GM18867 (cell line): ENCODE data around the gene SC5D.

Experiments used
- ATAC-seq: cut with Tn5 transposase; IDR thresholded peaks from one replicate; pipeline ENCODE4 v1.9.1; 2021; ENCODE audit warnings: mild to moderate bottlenecking, moderate library complexity; ENCODE audit not compliant: unreplicated experiment

Gene SC5D

GRCh38 chr11:121328176-121328966 lies 35.8 kb downstream of the SC5D start:
- ATAC-seq = no peak

- ATAC-seq = no peak
Measured at GRCh38 chr11:121328967-121329679, 36.6 kb downstream of the SC5D start.

GRCh38 chr11:121329781-121330395 lies 37.3 kb downstream of the SC5D start:
- no peak for ATAC-seq

DNA sequence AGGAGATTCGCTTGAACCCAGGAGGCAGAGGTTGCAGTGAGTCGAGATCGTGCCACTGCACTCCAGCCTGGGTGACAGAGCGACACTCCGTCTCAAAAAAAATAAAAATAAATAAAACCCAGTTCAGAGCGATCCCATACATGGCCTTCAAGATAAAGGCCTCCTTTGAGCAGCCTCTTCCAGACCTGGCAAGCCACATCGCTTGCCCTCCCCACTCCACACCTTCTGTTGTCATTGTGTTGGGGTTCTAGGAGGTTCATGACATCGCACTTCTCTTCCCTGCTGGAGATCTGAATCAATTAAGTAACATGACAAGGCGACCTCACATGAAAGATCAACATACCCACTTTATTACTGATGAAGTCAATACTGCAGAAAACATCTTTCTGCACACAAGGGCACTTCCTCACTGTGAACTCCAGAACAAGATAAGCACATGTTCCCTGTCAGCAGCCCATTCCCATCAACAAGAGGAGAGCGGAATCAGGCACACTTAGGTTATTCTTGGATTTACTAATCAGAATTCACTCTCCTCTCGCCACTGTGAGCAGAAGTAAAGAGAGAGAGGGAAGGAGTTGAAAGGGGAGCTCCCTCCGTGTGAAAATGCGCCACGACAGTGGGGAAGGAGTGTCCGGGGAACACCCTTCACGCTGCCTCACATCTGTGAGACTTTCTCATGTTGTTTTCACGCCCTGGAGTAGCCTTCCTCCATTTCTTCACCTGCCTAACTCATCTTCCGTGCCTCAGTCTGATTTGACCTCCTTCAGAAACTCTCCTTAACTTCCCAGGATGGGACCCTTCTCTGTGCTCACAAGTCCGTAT lies 38.3 kb downstream of the SC5D start:
- no peak for ATAC-seq

DNA sequence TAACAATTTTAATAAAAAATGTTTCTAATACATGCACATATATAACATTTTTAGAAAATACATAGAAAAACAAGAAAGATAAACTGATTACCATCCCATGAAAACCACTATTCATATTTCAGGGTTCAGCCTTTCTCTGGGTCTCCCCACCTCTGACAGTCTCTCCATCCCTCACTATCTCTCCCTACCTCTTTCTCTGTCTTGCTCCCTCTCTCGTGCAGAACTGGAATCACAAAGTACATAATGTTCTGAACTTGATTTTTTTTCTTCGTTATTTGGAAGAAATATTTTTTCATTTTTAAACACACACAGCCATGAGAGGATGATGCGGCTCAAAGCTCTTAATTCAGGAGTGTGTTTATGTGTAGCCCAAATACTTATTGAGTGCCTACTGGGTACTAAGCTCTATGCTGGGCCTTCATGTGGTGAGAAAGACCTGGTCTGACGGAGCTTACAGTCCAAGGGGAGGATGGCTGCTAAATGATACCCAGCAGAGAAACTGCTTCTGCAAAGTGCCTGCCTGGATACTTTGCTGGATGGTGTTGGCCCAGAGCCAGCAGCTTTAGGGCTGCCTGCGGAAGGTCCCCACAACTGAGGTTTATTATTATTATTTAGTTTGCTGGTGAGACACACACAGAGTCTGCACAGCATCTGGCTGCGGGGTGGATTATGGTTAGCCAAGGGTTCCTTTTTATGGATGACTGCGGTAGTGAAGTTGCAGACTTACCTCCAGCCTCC lies 42.6 kb downstream of the SC5D start:
- ATAC-seq = no peak

- peak; percentile 17 for ATAC-seq
Measured at GRCh38 chr11:121336279-121336937, 43.8 kb downstream of the SC5D start.

DNA sequence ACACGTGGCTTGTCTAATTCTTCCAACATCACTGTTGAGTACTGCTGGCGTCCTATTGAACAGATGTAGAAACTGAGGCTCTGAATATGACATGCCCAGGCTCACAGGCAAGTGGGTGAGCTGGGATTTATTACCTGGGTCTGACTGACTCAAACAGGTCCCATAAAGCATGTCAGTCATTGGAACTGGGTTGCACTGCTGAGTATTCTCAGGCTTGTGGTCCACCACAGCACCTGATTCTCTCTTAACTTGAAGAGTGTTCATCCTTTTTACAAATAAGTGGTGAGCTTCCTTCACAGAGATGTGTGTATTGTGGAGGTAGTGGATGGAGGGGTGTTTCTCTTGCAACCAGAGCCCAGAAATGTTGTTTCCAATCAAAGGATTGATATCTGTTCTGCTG lies 44.5 kb downstream of the SC5D start:
- ATAC-seq = peak; percentile 48

GRCh38 chr11:121337740-121338272 lies 45.2 kb downstream of the SC5D start:
- no peak for ATAC-seq

DNA sequence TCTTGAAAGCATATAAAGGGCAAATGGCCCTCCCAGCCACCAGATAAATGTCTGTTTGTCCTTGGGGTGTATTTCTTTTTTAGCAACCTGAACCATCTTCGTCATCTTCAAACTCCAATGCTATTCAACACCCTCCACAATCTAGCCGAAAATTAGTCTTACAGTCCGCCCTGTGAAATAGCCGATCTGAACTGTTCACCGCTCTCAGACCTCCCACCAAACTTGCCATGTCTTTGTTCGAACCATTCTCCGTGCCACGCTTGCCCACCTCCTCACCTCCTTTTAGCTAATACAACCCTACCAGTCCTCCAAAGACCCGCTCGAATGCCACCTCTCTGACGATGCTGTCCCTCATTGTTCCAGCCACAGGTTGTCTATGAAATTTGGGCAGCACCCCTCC lies 46.0 kb downstream of the SC5D start:
- no peak for ATAC-seq

- no peak for ATAC-seq
Measured at GRCh38 chr11:121340032-121340580, 47.5 kb downstream of the SC5D start.

DNA sequence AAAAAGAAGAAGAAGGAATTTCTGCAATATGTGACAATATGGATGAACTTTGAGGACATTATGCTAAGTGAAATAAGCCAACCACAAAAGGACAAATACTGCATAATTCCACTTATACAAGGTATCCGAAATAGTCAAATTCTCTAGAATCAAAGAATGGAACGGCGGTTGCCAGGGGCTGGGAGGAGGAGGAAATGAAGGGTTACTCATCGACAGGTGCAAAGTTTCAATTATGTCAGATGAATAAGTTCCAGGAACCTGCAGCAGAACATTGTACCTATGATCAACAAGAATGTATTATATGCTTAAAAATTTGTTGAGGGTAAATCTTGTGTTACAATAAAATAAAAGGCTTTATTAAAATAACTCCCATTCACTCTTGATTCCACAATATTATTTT lies 49.0 kb downstream of the SC5D start:
- peak; percentile 37 for ATAC-seq

- ATAC-seq = no peak
Measured at GRCh38 chr11:121344824-121345223, 52.3 kb downstream of the SC5D start.

GRCh38 chr11:121347094-121347493 lies 54.5 kb downstream of the SC5D start:
- ATAC-seq = no peak

DNA sequence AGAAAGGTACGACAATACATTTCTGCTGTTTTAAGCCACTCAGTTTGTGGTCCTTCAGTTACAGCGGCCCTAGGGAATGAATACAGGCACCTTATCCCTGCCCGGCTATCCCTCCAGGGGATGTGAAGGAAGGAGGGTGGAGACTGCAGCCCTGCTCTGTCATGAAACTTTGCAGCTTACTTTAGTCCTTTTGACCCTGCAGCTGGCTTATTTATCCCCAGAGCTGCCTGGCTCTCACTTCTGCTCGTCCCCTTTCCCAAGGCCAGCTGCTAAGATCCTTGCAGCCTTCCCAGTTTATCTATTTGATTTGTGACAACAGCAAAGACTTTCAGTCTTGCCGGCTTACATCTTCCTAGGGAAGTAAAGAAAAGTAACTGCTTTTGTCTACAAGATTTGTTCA lies 55.2 kb downstream of the SC5D start:
- ATAC-seq = no peak

DNA sequence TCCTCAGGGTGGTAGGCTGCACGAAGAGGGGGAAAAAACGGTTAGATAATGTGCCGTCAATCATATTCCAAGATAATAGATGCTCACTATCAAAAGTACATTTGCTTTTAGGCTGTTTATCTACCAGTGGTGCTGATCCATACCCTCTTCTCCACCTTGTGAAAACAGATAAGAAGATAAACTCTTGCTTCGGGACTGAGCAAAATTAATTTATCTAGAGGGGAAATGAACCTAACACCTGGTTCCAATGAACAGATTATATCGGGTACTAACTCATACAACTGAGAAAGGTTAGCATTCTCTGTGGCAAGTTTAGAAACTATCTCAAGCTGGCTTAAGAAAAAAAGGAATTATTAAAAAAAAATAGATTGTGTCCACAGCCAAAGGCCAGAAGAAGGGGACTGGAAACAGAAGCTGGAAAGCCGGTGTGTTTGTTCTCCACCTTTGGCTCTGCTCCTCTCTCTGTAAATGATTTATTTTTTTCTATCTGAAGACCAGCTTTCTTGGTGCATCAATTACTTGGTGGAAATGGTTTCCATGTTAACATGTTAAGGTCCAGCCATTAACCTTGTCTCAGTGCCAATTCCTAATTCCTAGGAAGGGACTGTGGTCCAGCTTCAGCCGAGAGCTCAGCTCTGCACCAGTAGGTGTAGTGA lies 55.8 kb downstream of the SC5D start:
- peak; percentile 52 for ATAC-seq

DNA sequence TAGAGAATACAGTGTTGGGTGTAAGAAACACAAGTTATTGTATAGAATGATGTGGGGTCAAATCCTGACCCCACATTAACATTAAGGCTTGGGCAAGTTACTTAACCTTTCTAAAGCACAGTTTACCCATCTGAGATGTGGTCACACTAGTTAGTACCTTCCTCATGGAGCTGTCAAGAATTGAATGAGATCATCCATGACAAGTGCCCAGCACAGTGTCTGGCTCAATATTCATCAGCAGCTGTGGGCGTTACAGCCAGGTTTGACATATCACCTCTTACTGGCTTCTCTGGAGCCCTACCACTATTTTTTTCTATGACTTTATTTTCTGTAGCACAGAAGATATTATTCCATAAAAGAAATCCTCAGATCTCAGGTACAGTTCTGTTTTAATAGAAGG lies 57.2 kb downstream of the SC5D start:
- no peak for ATAC-seq

- no peak for ATAC-seq
Measured at GRCh38 chr11:121350314-121351082, 57.9 kb downstream of the SC5D start.

DNA sequence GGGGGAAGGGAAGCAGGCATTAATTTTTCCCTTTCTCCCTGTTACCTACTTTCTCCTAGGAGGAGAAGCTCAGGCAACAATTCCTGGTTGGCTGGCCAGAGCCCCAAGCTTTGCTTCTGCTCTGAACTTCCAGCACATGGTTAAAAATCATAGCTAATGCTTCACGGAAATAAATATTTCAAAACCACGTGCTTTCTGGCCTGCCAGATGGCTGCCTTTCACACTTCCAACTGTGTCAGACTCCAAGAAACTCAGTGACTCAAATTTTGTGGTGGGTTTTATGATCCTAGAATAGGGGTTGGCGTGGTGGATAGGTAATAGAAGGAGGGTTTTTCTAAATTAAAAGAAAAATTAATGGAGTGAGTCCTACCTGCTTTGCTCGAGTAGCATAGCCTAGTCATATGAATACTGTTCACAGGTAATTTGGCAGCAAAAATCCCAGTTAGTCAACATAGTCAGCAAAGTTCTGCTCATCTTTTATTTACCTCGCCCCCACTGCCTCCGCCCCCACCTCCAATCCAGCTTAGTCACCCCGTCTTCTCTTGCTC lies 58.6 kb downstream of the SC5D start:
- no peak for ATAC-seq
